Raji (cell line): Measurements from ENCODE around the gene ARL15.

ENCODE experiments used
- POLR2A ChIP-seq: IDR thresholded peaks from 2 replicates; pipeline ENCODE4 v1.6.1; 2011; ENCODE audit warnings: low read depth, low read length, control low read depth; ENCODE audit not compliant: insufficient read depth

Gene ARL15

GRCh38 chr5:53971551-53971950 lies 338.8 kb downstream of the ARL15 start:
- no peak for TF ChIP-seq POLR2A

- TF ChIP-seq POLR2A, result no peak
Observed at GRCh38 chr5:53971131-53971530, 339.2 kb downstream of the ARL15 start.

GRCh38 chr5:53970475-53970874 lies 339.9 kb downstream of the ARL15 start:
- no peak for TF ChIP-seq POLR2A

- TF ChIP-seq POLR2A, result no peak
Observed at GRCh38 chr5:53969176-53969730, 341.1 kb downstream of the ARL15 start.

GRCh38 chr5:53965459-53965858 lies 344.9 kb downstream of the ARL15 start:
- TF ChIP-seq POLR2A, result no peak

- TF ChIP-seq POLR2A, result no peak
Observed at GRCh38 chr5:53963958-53964357, 346.4 kb downstream of the ARL15 start.

- no peak for TF ChIP-seq POLR2A
Observed at GRCh38 chr5:53962306-53962705, 348.1 kb downstream of the ARL15 start.

- no peak for TF ChIP-seq POLR2A
Observed at GRCh38 chr5:53956632-53957031, 353.7 kb downstream of the ARL15 start.

GRCh38 chr5:53956196-53956595 lies 354.2 kb downstream of the ARL15 start:
- no peak for TF ChIP-seq POLR2A

- TF ChIP-seq POLR2A, result no peak
Observed at GRCh38 chr5:53950621-53951020, 359.8 kb downstream of the ARL15 start.

GRCh38 chr5:53948598-53948997 lies 361.8 kb downstream of the ARL15 start:
- no peak for TF ChIP-seq POLR2A

- TF ChIP-seq POLR2A, result no peak
Observed at GRCh38 chr5:53946405-53947100, 363.8 kb downstream of the ARL15 start.

GRCh38 chr5:53944981-53945380 lies 365.4 kb downstream of the ARL15 start:
- TF ChIP-seq POLR2A, result no peak

GRCh38 chr5:53943938-53944337 lies 366.4 kb downstream of the ARL15 start:
- no peak for TF ChIP-seq POLR2A

GRCh38 chr5:53942724-53943123 lies 367.6 kb downstream of the ARL15 start:
- TF ChIP-seq POLR2A, result no peak

- TF ChIP-seq POLR2A, result no peak
Observed at GRCh38 chr5:53940921-53941320, 369.5 kb downstream of the ARL15 start.

GRCh38 chr5:53937467-53937866 lies 372.9 kb downstream of the ARL15 start:
- no peak for TF ChIP-seq POLR2A

- no peak for TF ChIP-seq POLR2A
Observed at GRCh38 chr5:53936481-53937352, 373.7 kb downstream of the ARL15 start.
